RPMI7951 (cell line): ENCODE results near the gene PLEKHO1. TPM values are rescaled to one million over a fixed set of nuclear protein-coding genes. Genes with fewer than 3 reads are reported as not detected.
"Not testable (repeated sequence)": the region's sequence is repeated elsewhere in the genome, so short reads cannot be mapped to it uniquely, and the experiment has no call there.

Experiments
- DNase-seq: peaks from one replicate; pipeline ENCODE4 v3.0.0-alpha.2; 2012; ENCODE audit warnings: low read depth
- total RNA-seq: library from RNA; depleted of rRNA; stranded (reverse); fragments of >200 nt; shearing (Covaris generic); gene quantifications from 2 replicates; pipeline ENCODE4 v1.2.3, GENCODE V29; 2014; rRNA removed

The PLEKHO1 gene
- total RNA-seq, 1 experiment from 2014 or later, result 36.2 TPM

DNA sequence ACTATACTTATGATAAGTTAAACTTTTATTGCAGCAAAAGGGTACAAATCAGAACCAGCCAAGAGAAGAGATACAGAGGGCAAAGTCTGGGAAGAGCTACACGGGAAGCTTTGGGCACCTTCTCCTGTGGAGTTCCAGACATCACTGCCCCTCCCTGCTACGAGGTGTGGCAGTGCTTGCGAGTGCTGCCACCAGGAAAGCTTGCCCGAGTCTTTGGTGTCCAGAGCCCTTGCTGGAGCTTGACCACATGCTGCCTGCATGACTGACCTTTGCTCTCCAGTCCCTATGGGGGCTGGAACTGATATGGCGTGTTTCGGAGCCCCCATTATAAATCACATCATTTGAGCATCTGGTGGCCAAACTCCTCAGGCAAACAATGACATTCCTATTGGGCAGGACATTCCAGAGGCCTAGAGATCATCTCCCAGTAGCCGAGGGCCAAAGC is 23.4 kb downstream of the PLEKHO1 start:
- peak; percentile 18 for DNase-seq

DNA sequence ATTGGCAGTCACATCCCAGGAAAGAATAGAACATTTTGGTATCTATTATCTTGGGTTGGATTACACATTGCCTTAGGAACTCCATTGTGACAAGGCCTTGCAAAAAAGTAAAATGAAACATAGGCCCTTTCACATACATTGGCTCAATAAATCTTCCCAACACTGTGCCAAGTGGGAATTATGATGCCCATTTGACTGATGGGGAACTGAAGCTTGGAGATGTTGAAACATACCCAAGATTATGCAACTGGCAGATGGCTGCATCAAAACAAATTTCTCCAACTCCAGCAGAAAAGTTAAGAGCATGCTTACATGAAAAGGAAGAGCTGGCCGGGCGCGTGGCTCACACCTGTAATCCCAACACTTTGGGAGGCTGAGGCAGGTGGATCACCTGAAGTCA is 26.9 kb downstream of the PLEKHO1 start:
- no peak for DNase-seq

DNA sequence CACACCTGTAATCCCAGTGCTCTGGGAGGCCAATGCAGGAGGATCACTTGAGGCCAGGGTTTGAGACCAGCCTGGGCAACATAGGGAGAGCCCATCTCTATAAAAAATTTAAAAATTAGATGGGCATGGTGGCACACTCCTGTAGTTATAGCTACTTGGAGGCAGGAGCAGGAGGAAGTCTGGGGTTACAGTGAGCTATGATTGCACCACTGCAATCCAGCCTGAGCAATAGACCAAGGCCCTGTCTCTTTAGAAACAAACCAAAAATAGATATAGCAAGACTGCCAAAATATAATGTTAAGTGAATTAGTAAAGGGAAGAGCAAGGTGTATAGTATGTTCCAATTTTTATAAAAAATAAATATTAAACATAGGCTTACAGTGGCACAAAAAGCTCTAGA is 28.8 kb downstream of the PLEKHO1 start:
- DNase-seq, result no peak

DNA sequence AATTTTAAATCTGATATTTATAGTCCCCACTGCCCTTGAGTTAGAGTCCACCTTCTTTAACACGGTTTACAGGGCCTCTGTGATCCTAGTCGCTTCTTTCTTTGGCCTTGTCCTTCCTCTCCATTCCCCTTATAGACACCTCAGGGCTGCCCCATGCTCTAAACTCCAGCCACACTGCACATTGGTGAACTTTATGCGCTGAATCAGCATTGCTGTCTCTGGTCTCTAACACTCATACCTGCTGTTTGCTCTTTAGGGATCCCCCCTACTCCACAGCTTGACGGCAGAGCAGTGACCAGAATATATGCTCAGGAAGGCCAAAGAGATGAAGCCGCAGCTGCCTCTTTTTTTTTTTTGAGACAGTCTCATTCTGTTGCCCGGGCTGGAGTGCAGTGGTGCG is 30.2 kb downstream of the PLEKHO1 start:
- no peak for DNase-seq

DNA sequence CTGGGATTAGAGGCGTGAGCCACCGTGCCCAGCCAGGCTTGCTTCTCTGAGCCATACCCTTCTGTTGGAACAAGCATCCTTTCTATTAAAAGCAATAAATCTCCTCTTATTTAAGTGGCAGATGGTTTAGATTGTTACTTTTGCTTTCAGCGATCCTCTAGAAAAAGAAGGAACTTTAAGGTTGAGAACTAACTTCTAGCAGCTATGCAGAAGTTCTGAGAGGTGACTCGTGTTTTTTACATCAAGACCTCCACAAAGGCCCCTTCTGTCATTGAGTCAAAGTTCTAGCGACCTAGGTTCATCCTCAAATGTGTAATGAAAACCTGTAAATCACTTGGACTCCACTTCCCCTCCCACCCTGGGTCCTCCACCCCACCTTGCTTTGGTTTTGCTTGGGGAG is 30.8 kb downstream of the PLEKHO1 start:
- no peak for DNase-seq

DNA sequence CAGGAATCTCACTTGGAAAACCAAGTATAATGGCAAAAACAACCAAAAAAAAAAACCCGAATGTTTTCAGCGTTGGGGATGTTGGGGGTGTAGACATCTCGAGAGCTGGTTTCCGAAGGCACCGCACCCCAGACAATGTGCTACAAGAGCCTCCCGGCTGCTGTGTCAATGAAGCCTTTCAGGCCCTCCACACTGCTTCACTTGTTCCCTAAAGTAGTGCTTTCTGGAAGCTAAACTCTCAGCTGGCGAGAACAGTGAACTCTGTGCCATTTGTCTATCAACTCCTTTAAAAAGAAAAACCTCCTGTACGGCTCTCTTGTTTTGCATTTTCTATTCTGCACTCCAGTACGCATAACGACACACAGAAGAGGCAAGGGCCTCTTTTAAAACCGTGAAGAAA is 32.5 kb downstream of the PLEKHO1 start:
- peak; percentile 30 for DNase-seq

DNA sequence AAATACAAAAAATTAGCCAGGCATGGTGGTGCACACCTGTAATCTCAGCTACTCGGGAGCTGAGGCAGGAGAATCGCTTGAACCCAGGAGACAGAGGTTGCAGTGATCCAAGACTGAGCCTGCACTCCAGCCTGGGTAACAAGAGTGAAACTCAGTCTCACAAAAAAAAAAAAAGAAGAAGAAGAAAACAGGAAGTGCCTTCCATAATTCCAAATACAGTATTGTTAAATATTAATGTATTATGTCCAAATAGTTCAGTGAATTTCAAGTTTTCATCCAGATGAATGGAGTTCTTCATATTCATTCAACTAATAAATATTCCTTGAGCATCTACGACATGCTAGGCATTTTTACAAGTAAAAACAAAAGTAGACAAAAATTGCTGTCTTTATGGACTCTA is 33.3 kb downstream of the PLEKHO1 start:
- DNase-seq, result no peak

DNA sequence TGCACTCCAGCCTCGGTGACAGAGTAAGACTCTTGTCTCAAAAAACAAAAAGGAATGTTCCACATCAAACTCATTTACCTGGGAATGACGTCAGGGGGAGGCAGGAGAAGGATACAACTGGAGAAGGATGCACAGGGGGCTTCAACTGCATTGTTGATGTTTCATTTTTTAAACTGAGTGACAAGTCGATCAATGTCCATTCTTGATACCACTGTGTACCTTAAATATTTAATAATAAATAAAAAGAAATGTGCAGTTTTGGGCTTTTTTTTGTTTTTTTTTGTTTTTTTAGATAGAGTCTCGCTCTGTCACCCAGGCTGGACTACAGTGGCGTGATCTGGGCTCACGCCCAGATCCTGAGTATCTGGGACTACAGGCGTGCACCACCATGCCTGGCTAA is 35.8 kb downstream of the PLEKHO1 start:
- DNase-seq, result no peak

DNA sequence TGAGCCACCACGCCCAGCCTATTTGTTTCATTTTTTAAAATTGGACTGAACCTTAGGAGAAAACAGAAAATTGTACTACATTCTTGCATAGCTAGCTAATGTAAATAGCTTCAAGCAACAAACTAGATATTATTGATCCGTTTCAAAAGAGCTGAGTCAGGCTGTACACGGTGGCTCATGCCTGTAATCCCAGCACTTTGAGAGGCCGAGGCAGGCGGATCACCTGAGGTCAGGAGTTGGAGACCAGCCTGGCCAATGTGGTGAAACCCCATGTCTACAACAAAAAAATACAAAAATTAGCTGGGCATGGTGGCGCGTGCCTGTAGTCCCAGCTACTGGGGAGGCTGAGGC is 36.7 kb downstream of the PLEKHO1 start:
- DNase-seq, result not testable (repeated sequence)

DNA sequence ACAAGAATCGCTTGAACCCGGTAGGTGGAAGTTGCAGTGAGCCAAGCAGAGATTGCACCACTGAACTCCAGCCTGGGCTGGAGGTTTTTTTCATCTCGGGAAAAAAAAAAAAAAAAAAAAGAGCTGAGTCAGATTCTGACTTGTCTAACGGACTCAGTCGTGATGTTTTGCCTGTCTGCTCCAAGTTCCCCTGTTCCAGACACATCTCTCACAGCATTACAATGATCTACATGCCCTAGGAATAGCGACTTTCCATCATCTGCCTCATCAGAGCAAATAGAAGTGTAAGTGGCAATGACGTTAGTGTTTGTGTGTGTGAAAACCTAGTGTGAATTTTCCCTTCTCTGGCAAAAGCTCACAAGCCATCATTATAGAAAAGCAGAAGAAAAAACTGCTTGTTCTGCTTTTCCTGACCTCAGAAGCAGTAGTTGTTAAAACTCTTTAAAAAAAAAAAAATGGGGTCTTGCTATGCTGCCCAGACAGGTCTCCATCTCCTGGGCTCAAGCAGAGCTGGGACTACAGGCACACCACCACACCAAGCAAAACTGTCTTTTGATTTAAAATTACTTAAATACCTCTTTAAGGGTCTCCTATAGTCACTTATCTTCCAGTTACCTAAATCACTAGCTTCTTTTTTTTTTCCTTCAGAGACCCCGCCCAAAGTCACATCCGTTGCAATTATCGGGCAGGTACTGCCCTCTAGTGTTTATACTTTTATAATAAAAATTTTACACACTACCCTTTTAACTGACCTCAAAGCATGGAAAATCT is 37.3 kb downstream of the PLEKHO1 start:
- DNase-seq, result peak; percentile 45

DNA sequence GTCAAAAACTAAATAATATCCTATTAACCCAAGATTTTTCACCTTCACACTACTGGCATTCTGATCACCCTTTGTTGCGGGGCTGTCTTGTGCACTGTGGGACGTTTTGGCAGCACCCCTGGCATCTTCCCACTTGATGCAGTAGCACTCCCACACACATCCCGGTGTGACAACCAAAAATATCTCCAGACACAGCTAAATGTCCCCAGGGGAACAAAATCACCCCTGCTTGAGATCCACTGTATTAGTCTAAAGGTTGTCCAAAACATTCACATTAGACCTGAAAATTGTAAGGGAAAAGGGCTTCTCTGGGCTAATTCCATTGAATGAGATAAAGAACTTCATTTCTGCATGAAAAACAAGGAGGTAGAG is 37.8 kb downstream of the PLEKHO1 start:
- no peak for DNase-seq

DNA sequence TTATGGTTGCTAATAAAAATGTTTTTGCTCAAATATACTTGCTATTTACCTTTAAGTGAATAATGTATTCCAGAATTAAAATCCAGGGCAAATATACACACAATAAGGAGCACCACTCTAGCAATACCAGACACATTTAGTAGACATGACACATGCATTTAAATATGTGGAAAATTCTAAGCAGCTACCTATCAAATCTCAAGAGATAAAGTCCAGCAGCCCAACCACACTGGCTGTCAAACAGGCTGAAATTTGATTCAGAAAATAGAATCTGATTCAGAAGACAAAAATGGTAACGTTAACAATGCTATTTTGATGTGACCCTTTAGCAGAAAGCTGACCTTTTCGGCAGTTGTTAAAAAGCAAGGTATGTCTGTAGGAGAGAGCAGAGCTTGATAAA is 42.3 kb downstream of the PLEKHO1 start:
- DNase-seq, result peak; percentile 46

DNA sequence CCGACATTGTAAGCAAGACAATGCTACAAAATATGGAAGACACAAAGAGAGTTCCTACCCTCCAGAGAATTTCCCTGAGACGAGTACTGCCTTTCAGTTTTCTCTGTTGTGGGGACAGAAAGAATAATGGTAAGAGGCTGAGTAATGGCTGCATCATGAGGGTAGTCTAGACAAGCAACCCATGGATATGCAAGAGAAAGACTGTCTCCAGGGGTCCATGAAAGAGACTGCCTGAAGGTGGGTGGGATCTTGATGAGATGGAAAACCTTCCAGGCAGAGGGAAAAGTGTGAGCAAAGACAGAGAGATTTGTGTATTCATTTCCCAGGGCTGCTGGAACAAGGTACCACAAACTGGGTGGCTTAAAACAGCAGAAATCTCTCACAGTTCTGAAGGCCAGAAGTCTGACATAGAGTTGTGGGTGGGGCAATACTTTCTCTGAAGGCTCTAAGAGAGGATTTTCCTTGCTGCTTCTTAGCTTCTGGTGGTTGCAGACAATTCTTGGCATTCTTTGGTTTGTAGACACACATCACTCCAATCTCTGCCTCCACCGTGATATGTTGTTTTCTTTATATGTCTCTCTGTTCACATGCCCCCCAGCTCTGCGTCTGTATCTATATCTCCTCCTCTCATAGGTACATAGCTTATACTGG is 44.8 kb downstream of the PLEKHO1 start:
- DNase-seq, result no peak

DNA sequence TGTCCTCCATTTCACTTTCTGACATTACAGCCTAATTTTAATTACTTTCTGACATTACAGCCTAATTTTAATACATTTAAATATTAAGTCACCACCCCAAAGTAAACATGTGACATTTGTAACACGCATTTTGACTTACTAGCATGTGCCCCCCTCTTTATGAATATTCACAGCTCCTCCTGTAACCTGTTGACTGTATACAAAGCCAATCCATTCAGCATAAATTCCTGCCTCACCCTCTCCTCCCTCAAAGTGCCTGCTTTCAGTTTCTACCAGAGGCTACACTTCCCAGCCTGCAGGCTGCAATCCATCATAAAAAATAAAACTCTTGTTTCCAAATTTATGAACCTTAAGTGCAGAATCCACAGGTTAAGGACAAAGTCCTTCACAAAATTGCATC is 46.7 kb downstream of the PLEKHO1 start:
- DNase-seq, result no peak

DNA sequence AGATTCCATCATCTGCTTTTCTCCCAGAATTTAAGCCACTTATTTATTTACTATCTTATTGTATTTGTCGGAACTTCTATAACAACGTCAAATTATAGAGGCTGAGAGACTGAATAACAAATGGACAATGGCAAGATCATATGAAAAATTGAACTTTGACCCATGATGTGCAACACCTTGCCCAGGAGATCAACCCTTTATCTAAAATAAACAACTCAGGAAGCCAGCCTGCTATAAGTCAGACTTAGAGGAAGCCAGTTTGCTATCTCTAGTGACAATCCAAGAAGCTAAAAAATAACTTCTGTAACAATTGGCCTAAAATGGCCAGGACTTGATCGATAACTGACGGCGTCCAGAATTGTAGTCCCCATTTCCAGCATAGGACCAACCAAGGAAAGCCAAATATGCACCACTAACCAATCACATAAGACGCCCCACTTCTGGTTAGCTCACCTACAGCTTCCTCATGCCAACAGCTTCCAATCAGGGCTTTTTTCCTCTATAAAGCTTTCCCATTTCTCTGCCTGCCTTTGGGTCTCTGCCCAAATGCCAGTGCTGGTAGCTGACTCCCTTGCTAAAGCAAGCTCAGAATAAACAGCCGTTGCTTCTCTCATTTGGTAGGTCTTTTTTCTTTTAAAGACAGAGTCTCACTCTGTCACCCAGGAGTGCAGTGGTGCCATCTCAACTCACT is 57.7 kb downstream of the PLEKHO1 start:
- no peak for DNase-seq

DNA sequence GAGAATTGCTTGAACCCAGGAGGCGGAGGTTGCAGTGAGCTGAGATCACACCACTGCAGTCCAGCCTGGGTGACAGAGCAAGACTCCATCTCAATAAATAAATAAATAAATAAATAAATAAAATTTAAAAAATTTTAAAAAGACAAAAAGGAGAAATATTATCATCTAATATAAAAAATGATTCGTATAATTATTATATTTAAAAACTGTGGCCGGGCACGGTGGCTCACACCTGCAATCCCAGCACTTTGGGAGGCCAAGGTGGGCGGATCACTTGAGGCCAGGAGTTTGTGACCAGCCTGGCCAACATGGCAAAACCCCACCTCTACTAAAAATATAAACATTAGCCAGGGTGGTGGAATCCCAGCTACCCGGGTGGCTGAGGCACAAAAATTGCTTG is 58.7 kb downstream of the PLEKHO1 start:
- DNase-seq, result not testable (repeated sequence)

Other genes starting within 250 kb of the PLEKHO1 start
- gene SV2A, start 232.1 kb upstream of the PLEKHO1 start, total RNA-seq, result 11.4 and 12.7 TPM in 2 replicates
- gene SF3B4, start 222.1 kb upstream of the PLEKHO1 start, total RNA-seq, result 22.0 and 33.2 TPM in 2 replicates
- gene MTMR11, start 213.0 kb upstream of the PLEKHO1 start, total RNA-seq, result 5.2 and 6.1 TPM in 2 replicates
- 5.9 and 7.2 TPM in 2 replicates for gene OTUD7B, start 139.2 kb upstream of the PLEKHO1 start, total RNA-seq
- gene VPS45, start 82.1 kb upstream of the PLEKHO1 start, total RNA-seq, result 43.6 and 56.7 TPM in 2 replicates
- gene ANP32E, start 86.2 kb downstream of the PLEKHO1 start, total RNA-seq, result 41.5 and 45.1 TPM in 2 replicates
- gene CA14, start 107.9 kb downstream of the PLEKHO1 start, total RNA-seq, result not detected in 2 replicates
- 92.8 and 107 TPM in 2 replicates for gene APH1A, start 119.1 kb downstream of the PLEKHO1 start, total RNA-seq
- 1.9 and 4.8 TPM in 2 replicates for gene C1orf54, start 122.9 kb downstream of the PLEKHO1 start, total RNA-seq
- gene CIART, start 132.6 kb downstream of the PLEKHO1 start, total RNA-seq, result 11.8 and 12.0 TPM in 2 replicates
- 55.9 and 62.8 TPM in 2 replicates for gene MRPS21, start 143.9 kb downstream of the PLEKHO1 start, total RNA-seq
- gene PRPF3, start 171.6 kb downstream of the PLEKHO1 start, total RNA-seq, result 37.9 and 40.5 TPM in 2 replicates
- gene RPRD2, start 214.2 kb downstream of the PLEKHO1 start, total RNA-seq, result 7.7 and 10.3 TPM in 2 replicates